Neural cell (in vitro differentiated cells): ENCODE measurements around the gene CORO2A. TPM values are rescaled to one million over a fixed set of nuclear protein-coding genes. Genes with fewer than 3 reads are reported as not detected.
"Not testable (repeated sequence)": the region's sequence is repeated elsewhere in the genome, so short reads cannot be mapped to it uniquely, and the experiment has no call there.

Experiments
- H2AFZ ChIP-seq: fragments of 200-600, 300-800 bp; sonication (generic), shearing (Covaris generic); 2 replicates; pipeline ENCODE4 v1.6.0; 2014; ENCODE audit warnings: low read depth, mild to moderate bottlenecking, antibody characterized with exemption, low read length, moderate library complexity
- H3F3A ChIP-seq: fragments of 200-600 bp; shearing (Covaris generic); 2 replicates; pipeline ENCODE4 v1.6.1; 2016; ENCODE audit warnings: mild to moderate bottlenecking, moderate library complexity, mixed read lengths, antibody characterized with exemption, low read length; ENCODE audit not compliant: insufficient read depth, poor library complexity, severe bottlenecking
- H3K27ac ChIP-seq: fragments of 200-600, 300-800 bp; sonication (generic), shearing (Covaris generic); 2 replicates; pipeline ENCODE4 v1.5.1; 2014; ENCODE audit warnings: mild to moderate bottlenecking, low read length, moderate library complexity
- H3K27me3 ChIP-seq: fragments of 300-800, 200-600 bp; sonication (generic), shearing (Covaris generic); 2 replicates; pipeline ENCODE4 v1.6.0; 2014; ENCODE audit warnings: mild to moderate bottlenecking, low read depth, low read length, moderate library complexity; ENCODE audit not compliant: insufficient read depth
- H3K36me3 ChIP-seq: fragments of 300-800, 200-600 bp; sonication (generic), shearing (Covaris generic); 2 replicates; pipeline ENCODE4 v1.5.1; 2014; ENCODE audit warnings: mild to moderate bottlenecking, antibody characterized with exemption, low read length, moderate library complexity; ENCODE audit not compliant: insufficient read depth
- H3K4me2 ChIP-seq: fragments of 300-800, 200-600 bp; sonication (generic), shearing (Covaris generic); 2 replicates; pipeline ENCODE4 v1.6.0; 2014; ENCODE audit warnings: mild to moderate bottlenecking, low read length
- H3K4me3 ChIP-seq: fragments of 300-800, 200-600 bp; sonication (generic), shearing (Covaris generic); 2 replicates; pipeline ENCODE4 v1.5.1; 2014; ENCODE audit warnings: mild to moderate bottlenecking, low read length, moderate library complexity
- H3K79me2 ChIP-seq: fragments of 200-600 bp; shearing (Covaris generic); replicated peaks from 2 replicates; pipeline ENCODE4 v1.6.0; 2014; ENCODE audit warnings: mild to moderate bottlenecking, low read length, moderate library complexity; ENCODE audit not compliant: insufficient read depth
- H3K9ac ChIP-seq: fragments of 300-800, 200-600 bp; sonication (generic), shearing (Covaris generic); 2 replicates; pipeline ENCODE4 v1.6.1; 2016; ENCODE audit warnings: mild to moderate bottlenecking, low read length, mixed read lengths
- H3K9me2 ChIP-seq: fragments of 200-600 bp; shearing (Covaris generic); 2 replicates; pipeline ENCODE4 v1.6.1; 2016; ENCODE audit warnings: mild to moderate bottlenecking, low read length, mixed read lengths; ENCODE audit not compliant: insufficient read depth
- H3K9me3 ChIP-seq: fragments of 200-600, 300-800 bp; sonication (generic), shearing (Covaris generic); 2 replicates; pipeline ENCODE4 v1.6.1; 2016; ENCODE audit warnings: mild to moderate bottlenecking, mixed run types, low read length, moderate library complexity, mixed read lengths
- H4K20me1 ChIP-seq: fragments of 200-600 bp; shearing (Covaris generic); 2 replicates; pipeline ENCODE4 v1.6.1; 2016; ENCODE audit warnings: mild to moderate bottlenecking, mixed run types; ENCODE audit not compliant: insufficient read depth
- EP300 ChIP-seq: fragments of 450-650 bp; conservative IDR thresholded peaks from 2 replicates; pipeline ENCODE4 v1.6.1; 2014; ENCODE audit warnings: antibody characterized with exemption, mild to moderate bottlenecking, moderate library complexity; ENCODE audit not compliant: poor library complexity, severe bottlenecking
- EZH2 ChIP-seq: fragments of 200-600, 300-800 bp; shearing (Covaris generic), sonication (generic); IDR thresholded peaks from 2 replicates; pipeline ENCODE4 v1.6.1; 2014; ENCODE audit warnings: antibody characterized with exemption, low read length, borderline replicate concordance, mild to moderate bottlenecking; ENCODE audit not compliant: insufficient read depth, poor library complexity, severe bottlenecking
- MXI1 ChIP-seq: fragments of 450-650 bp; conservative IDR thresholded peaks from 2 replicates; pipeline ENCODE4 v1.6.1; 2014; ENCODE audit warnings: antibody characterized with exemption, mild to moderate bottlenecking; ENCODE audit not compliant: poor library complexity, severe bottlenecking
- POLR2AphosphoS5 ChIP-seq: IDR thresholded peaks from 2 replicates; pipeline ENCODE4 v1.6.1; 2012
- RAD21 ChIP-seq: fragments of 450-650 bp; conservative IDR thresholded peaks from 2 replicates; pipeline ENCODE4 v1.6.1; 2014; ENCODE audit warnings: antibody characterized with exemption, mild to moderate bottlenecking, moderate library complexity
- SMC3 ChIP-seq: fragments of 450-650 bp; conservative IDR thresholded peaks from 2 replicates; pipeline ENCODE4 v1.6.1; 2014; ENCODE audit warnings: antibody characterized with exemption, mild to moderate bottlenecking, moderate library complexity; ENCODE audit not compliant: poor library complexity
- TAF1 ChIP-seq: IDR thresholded peaks from 2 replicates; pipeline ENCODE4 v1.6.1; 2012; ENCODE audit warnings: low read depth
- polyA plus RNA-seq: library from polyadenylated mRNA; depleted of rRNA; stranded (reverse); fragments of >200 nt; gene quantifications from 2 replicates; pipeline ENCODE4 v1.2.3, GENCODE V29; 2014
- TF ChIP-seq, protein P1 (sequence below): fragments of 450-650 bp; IDR thresholded peaks from 2 replicates; pipeline ENCODE4 v1.5.1; 2014; ENCODE audit warnings: antibody characterized with exemption, mild to moderate bottlenecking, moderate library complexity; ENCODE audit not compliant: poor library complexity, severe bottlenecking
- TF ChIP-seq, protein P2 (sequence below): IDR thresholded peaks from 2 replicates; pipeline ENCODE4 v1.6.1; 2012; ENCODE audit warnings: borderline replicate concordance

Gene CORO2A
- polyA plus RNA-seq, 1 donor from 2014 or later: 1.9 TPM

DNA sequence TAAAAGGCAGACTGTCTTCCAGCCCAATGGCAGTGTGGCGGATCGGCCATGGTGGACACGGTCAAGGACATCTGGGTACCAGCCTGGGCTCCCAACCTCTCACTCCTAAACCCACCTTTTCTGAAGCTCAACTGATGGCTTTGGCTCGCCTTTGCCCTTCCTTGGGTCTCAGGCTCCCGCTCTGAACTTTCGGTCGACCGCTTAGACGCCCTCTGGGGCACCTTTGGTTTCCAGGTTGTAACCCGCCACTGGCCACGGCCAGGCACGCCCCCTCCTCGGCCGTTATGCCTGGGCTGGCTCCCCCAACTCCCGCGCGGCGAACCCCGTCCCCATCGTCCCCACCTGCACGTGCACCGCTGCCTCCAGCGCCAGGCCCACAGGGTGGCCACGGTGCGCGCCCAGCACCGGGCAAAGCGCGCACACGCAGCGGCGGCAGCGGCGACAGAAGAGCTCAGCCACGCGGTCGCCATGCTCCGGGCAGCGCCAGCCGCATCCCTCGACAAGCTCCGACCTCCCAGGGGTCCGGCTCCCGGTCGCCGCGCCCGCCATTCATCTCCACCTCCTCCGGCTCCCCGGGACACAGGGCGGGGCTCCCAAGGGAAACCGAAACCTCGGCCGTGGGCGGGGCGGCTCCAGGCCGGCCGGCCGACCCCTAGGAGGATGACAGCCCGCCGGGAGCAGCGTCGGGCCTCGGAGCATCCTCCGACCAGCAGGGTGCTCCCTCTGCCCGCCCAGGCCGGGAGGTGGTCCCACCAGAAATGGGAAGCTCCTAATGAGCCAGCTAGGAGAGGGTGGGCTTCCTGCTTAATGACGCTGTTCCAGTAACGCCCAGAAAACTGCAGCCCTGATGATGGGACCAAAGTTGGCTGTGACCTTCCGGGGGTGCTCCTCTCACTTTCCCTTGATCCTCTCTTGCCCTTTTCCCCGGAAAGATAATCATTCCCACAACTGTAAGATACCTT lies 73.5 kb downstream of the CORO2A start, which contains the start of gene TRIM14:
Gene TRIM14, minus strand, starts transcription at position 583 of the 962 bp plus-strand sequence. Its CDS starts 34 bp downstream, at position 549.
- Histone ChIP-seq H3K9ac (peak within 1 kb of the TSS; percentile 38), H3K27me3 (peaks cover 15% of the 10 kb centered on the region), H3F3A (no peaks in the 10 kb centered on the region), H3K36me3 (no peaks in the 10 kb centered on the region), H3K27ac (no peak within 1 kb of the TSS), H4K20me1 (no peaks in the 10 kb centered on the region), H3K9me2 (no peaks in the 10 kb centered on the region), H3K79me2 (no peaks in the 10 kb centered on the region), H3K4me2 (no peak within 1 kb of the TSS), H2AFZ (no peak within 1 kb of the TSS), H3K4me3 (peak within 1 kb of the TSS; percentile 69), H3K9me3 (no peaks in the 10 kb centered on the region)
- TF ChIP-seq SMC3: no peak
- peak; percentile 69 for TF ChIP-seq MXI1

DNA sequence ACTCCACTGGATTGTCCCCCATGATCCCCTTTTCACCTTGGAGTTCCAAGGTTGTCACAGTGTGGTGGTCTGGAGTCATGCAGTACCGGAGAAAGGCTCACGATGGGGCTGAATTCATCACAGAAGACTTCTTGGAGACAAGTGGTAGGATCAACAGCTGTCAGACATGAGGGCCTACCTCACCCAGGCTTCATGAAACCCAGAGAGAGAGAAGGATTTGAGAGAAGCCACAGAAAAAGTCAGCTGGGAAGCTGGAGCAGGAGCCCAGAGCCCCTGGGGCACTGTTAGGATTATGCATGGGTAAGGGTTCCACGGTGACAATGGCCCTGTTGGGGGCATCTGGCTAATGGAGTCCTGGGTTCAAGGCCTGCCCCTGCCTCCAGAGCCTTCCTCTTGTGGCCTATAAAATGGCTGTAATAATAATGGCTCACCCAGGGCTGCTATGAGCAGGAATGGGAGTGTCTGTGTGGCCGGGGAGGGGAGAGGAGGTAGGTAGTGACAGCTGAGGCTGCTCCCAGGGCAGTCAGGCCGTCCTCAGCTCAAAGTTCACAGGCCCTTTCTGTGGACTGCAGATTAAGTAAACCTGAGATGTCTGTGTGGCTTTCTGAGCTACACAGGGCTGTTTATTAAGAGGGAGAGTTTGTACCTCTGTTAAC lies 74.3 kb downstream of the CORO2A start:
- no peak for TF ChIP-seq SMC3
- no peaks in the 10 kb centered on the region for H3K79me2 ChIP-seq
- H2AFZ ChIP-seq: no peak overlapping the region
- H3K9ac ChIP-seq: no peak overlapping the region
- no peaks in the 10 kb centered on the region for H3K9me2 ChIP-seq
- H3F3A ChIP-seq: no peaks in the 10 kb centered on the region
- no peak overlapping the region for H3K4me2 ChIP-seq
- no peaks in the 10 kb centered on the region for H3K36me3 ChIP-seq
- peaks cover 15% of the 10 kb centered on the region for H3K27me3 ChIP-seq
- H4K20me1 ChIP-seq: no peaks in the 10 kb centered on the region
- no peaks in the 10 kb centered on the region for H3K9me3 ChIP-seq
- peak overlapping the region; percentile 69 for H3K4me3 ChIP-seq
- no peak overlapping the region for H3K27ac ChIP-seq

DNA sequence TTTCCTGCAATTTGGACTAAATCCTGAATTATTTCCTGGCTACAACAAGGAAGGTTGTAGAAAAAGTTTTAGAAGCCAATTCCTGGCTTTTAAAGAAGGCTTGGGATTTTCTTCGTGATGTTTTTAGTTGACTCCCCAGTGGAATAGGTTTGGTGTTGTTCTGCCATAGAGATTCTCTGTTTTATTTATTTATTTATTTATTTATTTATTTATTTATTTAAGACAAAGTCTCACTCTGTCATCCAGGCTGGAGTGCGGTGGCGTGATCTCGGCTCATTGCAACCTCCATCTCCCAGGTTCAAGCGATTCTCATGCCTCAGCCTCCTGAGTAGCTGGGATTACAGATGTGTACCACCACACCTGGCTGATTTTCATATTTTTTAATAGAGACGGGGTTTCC lies 75.3 kb downstream of the CORO2A start:
- not testable (repeated sequence) for H3K36me3 ChIP-seq, H3K4me3 ChIP-seq, H3K9me2 ChIP-seq, H3K9ac ChIP-seq, H3K79me2 ChIP-seq, H3F3A ChIP-seq, H3K9me3 ChIP-seq, H2AFZ ChIP-seq, H4K20me1 ChIP-seq, H3K4me2 ChIP-seq, H3K27ac ChIP-seq
- peaks cover 15% of the 10 kb centered on the region for H3K27me3 ChIP-seq

DNA sequence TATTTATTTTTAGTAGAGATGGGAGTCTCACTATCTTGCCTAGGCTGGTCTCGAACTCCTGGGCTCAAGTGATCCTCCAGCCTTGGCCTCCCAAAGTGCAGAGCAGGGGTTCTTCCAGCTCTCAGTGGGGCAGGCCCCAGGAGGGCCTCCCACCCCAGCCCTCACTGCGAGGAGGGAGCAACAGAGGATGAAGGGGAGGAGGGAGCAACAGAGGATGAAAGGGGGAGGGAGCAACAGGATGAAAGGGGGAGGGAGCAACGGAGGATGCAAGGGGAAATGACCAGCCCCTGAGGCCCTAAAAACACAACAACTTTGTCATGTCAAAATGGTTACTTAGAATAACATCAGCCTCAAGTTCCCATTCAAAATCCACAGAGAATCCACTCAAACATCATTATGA lies 83.4 kb downstream of the CORO2A start:
- no peaks in the 10 kb centered on the region for H3K27me3 ChIP-seq
- H3K9me2 ChIP-seq: no peaks in the 10 kb centered on the region
- H4K20me1 ChIP-seq: no peaks in the 10 kb centered on the region
- no peak overlapping the region for H3K4me3 ChIP-seq
- H3K79me2 ChIP-seq: no peaks in the 10 kb centered on the region
- H3K4me2 ChIP-seq: no peak overlapping the region
- H3K36me3 ChIP-seq: no peaks in the 10 kb centered on the region
- H2AFZ ChIP-seq: no peak overlapping the region
- no peaks in the 10 kb centered on the region for H3F3A ChIP-seq
- TF ChIP-seq, protein P1, sequence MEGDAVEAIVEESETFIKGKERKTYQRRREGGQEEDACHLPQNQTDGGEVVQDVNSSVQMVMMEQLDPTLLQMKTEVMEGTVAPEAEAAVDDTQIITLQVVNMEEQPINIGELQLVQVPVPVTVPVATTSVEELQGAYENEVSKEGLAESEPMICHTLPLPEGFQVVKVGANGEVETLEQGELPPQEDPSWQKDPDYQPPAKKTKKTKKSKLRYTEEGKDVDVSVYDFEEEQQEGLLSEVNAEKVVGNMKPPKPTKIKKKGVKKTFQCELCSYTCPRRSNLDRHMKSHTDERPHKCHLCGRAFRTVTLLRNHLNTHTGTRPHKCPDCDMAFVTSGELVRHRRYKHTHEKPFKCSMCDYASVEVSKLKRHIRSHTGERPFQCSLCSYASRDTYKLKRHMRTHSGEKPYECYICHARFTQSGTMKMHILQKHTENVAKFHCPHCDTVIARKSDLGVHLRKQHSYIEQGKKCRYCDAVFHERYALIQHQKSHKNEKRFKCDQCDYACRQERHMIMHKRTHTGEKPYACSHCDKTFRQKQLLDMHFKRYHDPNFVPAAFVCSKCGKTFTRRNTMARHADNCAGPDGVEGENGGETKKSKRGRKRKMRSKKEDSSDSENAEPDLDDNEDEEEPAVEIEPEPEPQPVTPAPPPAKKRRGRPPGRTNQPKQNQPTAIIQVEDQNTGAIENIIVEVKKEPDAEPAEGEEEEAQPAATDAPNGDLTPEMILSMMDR: no peak
- no peak for TF ChIP-seq SMC3
- TF ChIP-seq MXI1: no peak
- TF ChIP-seq TAF1: no peak
- no peak for TF ChIP-seq RAD21
- TF ChIP-seq, protein P2, sequence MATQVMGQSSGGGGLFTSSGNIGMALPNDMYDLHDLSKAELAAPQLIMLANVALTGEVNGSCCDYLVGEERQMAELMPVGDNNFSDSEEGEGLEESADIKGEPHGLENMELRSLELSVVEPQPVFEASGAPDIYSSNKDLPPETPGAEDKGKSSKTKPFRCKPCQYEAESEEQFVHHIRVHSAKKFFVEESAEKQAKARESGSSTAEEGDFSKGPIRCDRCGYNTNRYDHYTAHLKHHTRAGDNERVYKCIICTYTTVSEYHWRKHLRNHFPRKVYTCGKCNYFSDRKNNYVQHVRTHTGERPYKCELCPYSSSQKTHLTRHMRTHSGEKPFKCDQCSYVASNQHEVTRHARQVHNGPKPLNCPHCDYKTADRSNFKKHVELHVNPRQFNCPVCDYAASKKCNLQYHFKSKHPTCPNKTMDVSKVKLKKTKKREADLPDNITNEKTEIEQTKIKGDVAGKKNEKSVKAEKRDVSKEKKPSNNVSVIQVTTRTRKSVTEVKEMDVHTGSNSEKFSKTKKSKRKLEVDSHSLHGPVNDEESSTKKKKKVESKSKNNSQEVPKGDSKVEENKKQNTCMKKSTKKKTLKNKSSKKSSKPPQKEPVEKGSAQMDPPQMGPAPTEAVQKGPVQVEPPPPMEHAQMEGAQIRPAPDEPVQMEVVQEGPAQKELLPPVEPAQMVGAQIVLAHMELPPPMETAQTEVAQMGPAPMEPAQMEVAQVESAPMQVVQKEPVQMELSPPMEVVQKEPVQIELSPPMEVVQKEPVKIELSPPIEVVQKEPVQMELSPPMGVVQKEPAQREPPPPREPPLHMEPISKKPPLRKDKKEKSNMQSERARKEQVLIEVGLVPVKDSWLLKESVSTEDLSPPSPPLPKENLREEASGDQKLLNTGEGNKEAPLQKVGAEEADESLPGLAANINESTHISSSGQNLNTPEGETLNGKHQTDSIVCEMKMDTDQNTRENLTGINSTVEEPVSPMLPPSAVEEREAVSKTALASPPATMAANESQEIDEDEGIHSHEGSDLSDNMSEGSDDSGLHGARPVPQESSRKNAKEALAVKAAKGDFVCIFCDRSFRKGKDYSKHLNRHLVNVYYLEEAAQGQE: no peak
- no peak for TF ChIP-seq POLR2AphosphoS5
- TF ChIP-seq EZH2: no peak
- TF ChIP-seq EP300: no peak
- H3K9me3 ChIP-seq: no peaks in the 10 kb centered on the region
- no peak overlapping the region for H3K27ac ChIP-seq
- H3K9ac ChIP-seq: no peak overlapping the region
